ENCODE results near the gene CPLANE1. TPM values are rescaled to one million over a fixed set of nuclear protein-coding genes. Genes with fewer than 3 reads are reported as not detected.
A peak's percentile ranks its signal among the peaks of the same experiment; 100 is the strongest.

The CPLANE1 gene
- total RNA-seq, 2 donors from 2014 or later = 21.1 to 39.2 TPM

GRCh38 chr5:37133939-37134338 is 115.2 kb downstream of the CPLANE1 start:
- Histone ChIP-seq H3K4me3 (no peak overlapping the region), H3K27ac (no peak overlapping the region), H3K9me3 (peaks cover 0 to 6% (median 0%) of the 10 kb centered on the region in 3 donors), H3K4me1 (no peaks in the 10 kb centered on the region), H3K27me3 (no peaks in the 10 kb centered on the region), H3K36me3 (replicated peaks in 1 of 2; ENCODE audit: insufficient read depth in 1 of 2, low read depth in 2 of 2) (no peaks in the 10 kb centered on the region)
- TF ChIP-seq, protein P1, sequence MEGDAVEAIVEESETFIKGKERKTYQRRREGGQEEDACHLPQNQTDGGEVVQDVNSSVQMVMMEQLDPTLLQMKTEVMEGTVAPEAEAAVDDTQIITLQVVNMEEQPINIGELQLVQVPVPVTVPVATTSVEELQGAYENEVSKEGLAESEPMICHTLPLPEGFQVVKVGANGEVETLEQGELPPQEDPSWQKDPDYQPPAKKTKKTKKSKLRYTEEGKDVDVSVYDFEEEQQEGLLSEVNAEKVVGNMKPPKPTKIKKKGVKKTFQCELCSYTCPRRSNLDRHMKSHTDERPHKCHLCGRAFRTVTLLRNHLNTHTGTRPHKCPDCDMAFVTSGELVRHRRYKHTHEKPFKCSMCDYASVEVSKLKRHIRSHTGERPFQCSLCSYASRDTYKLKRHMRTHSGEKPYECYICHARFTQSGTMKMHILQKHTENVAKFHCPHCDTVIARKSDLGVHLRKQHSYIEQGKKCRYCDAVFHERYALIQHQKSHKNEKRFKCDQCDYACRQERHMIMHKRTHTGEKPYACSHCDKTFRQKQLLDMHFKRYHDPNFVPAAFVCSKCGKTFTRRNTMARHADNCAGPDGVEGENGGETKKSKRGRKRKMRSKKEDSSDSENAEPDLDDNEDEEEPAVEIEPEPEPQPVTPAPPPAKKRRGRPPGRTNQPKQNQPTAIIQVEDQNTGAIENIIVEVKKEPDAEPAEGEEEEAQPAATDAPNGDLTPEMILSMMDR (IDR thresholded peaks at IDR 0.05) = no peak
- TF ChIP-seq POLR2A (IDR thresholded peaks at IDR 0.05) = no peak
- ATAC-seq (no peak), DNase-seq (peak in 2 of 4 donors; percentile 7 to 14)
- 92 to 98% methylated on average over 2 of the region's 2 CpGs for WGBS, 2 donors
- intact Hi-C loops (cut with DNase I) = no loop called here

DNA sequence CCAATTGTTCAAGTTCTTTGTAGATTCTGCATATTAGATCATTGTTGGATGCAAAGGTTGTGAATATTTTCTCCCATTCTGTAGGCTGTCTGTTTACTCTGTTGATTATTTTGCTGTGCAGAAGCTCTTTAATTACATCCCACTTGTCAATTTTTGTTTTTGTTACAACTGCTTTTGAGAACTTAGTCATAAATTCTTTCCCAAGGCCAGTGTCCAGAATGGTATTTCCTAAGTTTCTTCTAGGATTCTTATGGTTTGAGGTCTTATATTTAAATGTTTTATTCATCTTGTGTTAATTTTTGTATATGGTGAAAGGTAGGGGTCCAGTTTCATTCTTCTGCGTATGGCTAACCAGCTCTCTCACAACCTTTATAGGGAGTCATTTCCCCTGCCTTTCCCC is 116.5 kb downstream of the CPLANE1 start:
- no peak for TF ChIP-seq POLR2A (IDR thresholded peaks at IDR 0.05)
- TF ChIP-seq, protein P1 (IDR thresholded peaks at IDR 0.05) = no peak
- Histone ChIP-seq H3K9me3 (peaks cover 0 to 6% (median 0%) of the 10 kb centered on the region in 3 donors), H3K36me3 (replicated peaks in 1 of 2; ENCODE audit: insufficient read depth in 1 of 2, low read depth in 2 of 2) (no peaks in the 10 kb centered on the region), H3K27me3 (no peaks in the 10 kb centered on the region), H3K27ac (no peak overlapping the region), H3K4me3 (no peak overlapping the region), H3K4me1 (no peaks in the 10 kb centered on the region)
- no peak for ATAC-seq
- no peak for DNase-seq
- intact Hi-C loops (cut with DNase I) = no loop called here
- 95 to 100% methylated on average over 1 of the region's 1 CpG for WGBS, 2 donors

DNA sequence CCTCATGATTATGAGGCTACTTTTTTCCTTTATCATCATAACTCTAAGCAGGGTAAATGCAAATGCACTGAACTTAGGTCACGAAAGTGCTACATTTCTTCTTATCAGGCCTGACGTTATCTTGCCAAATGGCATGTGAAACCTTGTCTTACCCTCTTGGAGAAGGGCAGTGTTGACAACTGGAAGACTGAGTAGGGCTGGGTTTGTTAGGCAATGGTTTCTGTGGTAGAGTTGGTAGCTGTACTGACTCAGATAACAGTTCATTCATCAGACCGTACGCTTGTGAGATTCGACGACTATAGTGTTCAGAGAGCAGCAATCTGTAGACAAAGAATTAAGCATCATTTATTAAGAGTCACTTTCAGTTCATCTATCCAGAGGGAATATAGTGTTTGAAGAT is 127.7 kb downstream of the CPLANE1 start:
- TF ChIP-seq POLR2A (IDR thresholded peaks at IDR 0.05) = no peak
- TF ChIP-seq, protein P1 (IDR thresholded peaks at IDR 0.05) = no peak
- WGBS, 2 donors = 73 to 81% methylated on average over 6 of the region's 6 CpGs
- DNase-seq = no peak
- no peaks in the 10 kb centered on the region for H3K4me1 ChIP-seq
- H3K27ac ChIP-seq = no peak overlapping the region
- H3K9me3 ChIP-seq = no peaks in the 10 kb centered on the region
- no peak for ATAC-seq
- no peaks in the 10 kb centered on the region for H3K27me3 ChIP-seq
- intact Hi-C loops (cut with DNase I) = no loop called here
- H3K36me3 ChIP-seq (replicated peaks in 1 of 2; ENCODE audit: insufficient read depth in 1 of 2, low read depth in 2 of 2) = peaks cover 6% of the 10 kb centered on the region in 2 donors
- no peak overlapping the region for H3K4me3 ChIP-seq

GRCh38 chr5:37121027-37121426 is 128.1 kb downstream of the CPLANE1 start:
- Histone ChIP-seq H3K27me3 (no peaks in the 10 kb centered on the region), H3K9me3 (no peaks in the 10 kb centered on the region), H3K4me1 (no peaks in the 10 kb centered on the region), H3K4me3 (no peak overlapping the region), H3K36me3 (replicated peaks in 1 of 2; ENCODE audit: insufficient read depth in 1 of 2, low read depth in 2 of 2) (peaks cover 6% of the 10 kb centered on the region in 2 donors), H3K27ac (no peak overlapping the region)
- ATAC-seq (no peak), DNase-seq (no peak)
- intact Hi-C loops (cut with DNase I) = no loop called here
- TF ChIP-seq, protein P1 (IDR thresholded peaks at IDR 0.05) = no peak
- no peak for TF ChIP-seq POLR2A (IDR thresholded peaks at IDR 0.05)
- 78 to 80% methylated on average over 1 of the region's 1 CpG for WGBS, 2 donors

DNA sequence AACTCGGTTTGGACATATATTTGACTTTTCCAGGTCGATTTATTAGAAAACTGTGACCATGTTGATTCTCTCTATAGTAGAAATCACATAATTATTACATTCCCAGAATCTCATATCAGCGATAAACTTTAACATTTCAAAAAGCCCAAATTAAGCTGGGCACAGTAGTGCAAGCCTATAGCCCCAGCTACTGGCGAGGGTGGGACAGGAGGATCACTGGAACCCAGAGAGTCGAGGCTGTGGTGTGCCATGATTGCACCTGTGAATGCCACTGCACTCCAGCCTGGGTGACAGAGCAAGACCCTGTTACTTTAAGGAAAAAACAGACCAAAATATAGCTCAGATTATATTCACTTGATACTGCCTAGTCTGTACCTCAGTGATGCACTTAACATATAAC is 128.9 kb downstream of the CPLANE1 start:
- no peak for TF ChIP-seq POLR2A (IDR thresholded peaks at IDR 0.05)
- TF ChIP-seq, protein P1 (IDR thresholded peaks at IDR 0.05) = no peak
- 86 to 92% methylated on average over 5 of the region's 5 CpGs for WGBS, 2 donors
- intact Hi-C loops (cut with DNase I) = no loop called here
- Histone ChIP-seq H3K4me3 (no peak overlapping the region), H3K27me3 (no peaks in the 10 kb centered on the region), H3K27ac (no peak overlapping the region), H3K4me1 (no peaks in the 10 kb centered on the region), H3K9me3 (no peaks in the 10 kb centered on the region), H3K36me3 (replicated peaks in 1 of 2; ENCODE audit: insufficient read depth in 1 of 2, low read depth in 2 of 2) (peaks cover 6% of the 10 kb centered on the region in 2 donors)
- ATAC-seq (no peak), DNase-seq (no peak)

Data from body of pancreas (tissue), 4 donors.